GM13976 (cell line): Measurements from ENCODE around the gene HPSE2.

Experiments
- DNase-seq: peaks from one replicate; pipeline ENCODE4 v3.0.0; 2012; ENCODE audit warnings: low spot score
- CTCF ChIP-seq: IDR thresholded peaks from 2 replicates; pipeline ENCODE4 v1.5.1; 2012; ENCODE audit warnings: borderline replicate concordance, mild to moderate bottlenecking; ENCODE audit not compliant: insufficient read depth; ENCODE audit errors: extremely low read depth, missing control alignments, control extremely low read depth
- in situ Hi-C: fragments of 300-500 bp; cut with MboI; formaldehyde crosslinking; loops from one replicate; pipeline ENCODE4 v1.12.0; 2022; ENCODE audit warnings: low sequenced_read_pairs, mixed read lengths, inconsistent platforms; ENCODE audit not compliant: unreplicated experiment

HPSE2 gene

GRCh38 chr10:98416606-98417388, 818.9 kb downstream of the HPSE2 start:
- in situ Hi-C loops, result no loop called here
- TF ChIP-seq CTCF, result no peak
- DNase-seq, result no peak

GRCh38 chr10:98415731-98416119, 819.9 kb downstream of the HPSE2 start:
- DNase-seq, result no peak
- in situ Hi-C loops, result no loop called here
- no peak for TF ChIP-seq CTCF

- in situ Hi-C loops, result no loop called here
- TF ChIP-seq CTCF, result no peak
- DNase-seq, result peak; percentile 74
Measured at GRCh38 chr10:98414932-98415730, 820.5 kb downstream of the HPSE2 start, which contains the start of gene PYROXD2. TSS of gene PYROXD2 (minus strand) at chr10:98415182. CDS start at chr10:98415135, 47 bp downstream.

- in situ Hi-C loops, result no loop called here
- TF ChIP-seq CTCF, result no peak
Measured at GRCh38 chr10:98414578-98414931, 821.1 kb downstream of the HPSE2 start.

GRCh38 chr10:98411768-98412167, 823.9 kb downstream of the HPSE2 start:
- in situ Hi-C loops, result no loop called here
- DNase-seq, result no peak
- TF ChIP-seq CTCF, result no peak

More at GRCh38 chr10:98414578-98414931, 821.1 kb downstream of the HPSE2 start:
- peak; percentile 41 for DNase-seq

GRCh38 chr10:98411166-98411565, 824.5 kb downstream of the HPSE2 start:
- in situ Hi-C loops, result no loop called here
- no peak for DNase-seq
- TF ChIP-seq CTCF, result no peak
